Upper lobe of left lung (tissue), 4 donors: ENCODE measurements around the gene TREM2.
A peak's percentile ranks its signal among the peaks of the same experiment; 100 is the strongest.

Experiments
- CTCF ChIP-seq, 6 experiments: fragments of 450-650 bp in 4 of 6; fragments of 200-600 bp in 2 of 6; sonication (generic) in 2 of 6; IDR thresholded peaks; one replicate each; pipeline ENCODE4 v1.5.1; 2016 to 2019; ENCODE audit warnings: antibody characterized with exemption in 6 of 6
- POLR2A ChIP-seq, 4 donors: fragments of 450-650 bp; IDR thresholded peaks; one replicate each; pipeline ENCODE4 v1.5.1; 2016 to 2017; ENCODE audit warnings: antibody characterized with exemption in 4 of 4, mild to moderate bottlenecking in 2 of 4

DNA sequence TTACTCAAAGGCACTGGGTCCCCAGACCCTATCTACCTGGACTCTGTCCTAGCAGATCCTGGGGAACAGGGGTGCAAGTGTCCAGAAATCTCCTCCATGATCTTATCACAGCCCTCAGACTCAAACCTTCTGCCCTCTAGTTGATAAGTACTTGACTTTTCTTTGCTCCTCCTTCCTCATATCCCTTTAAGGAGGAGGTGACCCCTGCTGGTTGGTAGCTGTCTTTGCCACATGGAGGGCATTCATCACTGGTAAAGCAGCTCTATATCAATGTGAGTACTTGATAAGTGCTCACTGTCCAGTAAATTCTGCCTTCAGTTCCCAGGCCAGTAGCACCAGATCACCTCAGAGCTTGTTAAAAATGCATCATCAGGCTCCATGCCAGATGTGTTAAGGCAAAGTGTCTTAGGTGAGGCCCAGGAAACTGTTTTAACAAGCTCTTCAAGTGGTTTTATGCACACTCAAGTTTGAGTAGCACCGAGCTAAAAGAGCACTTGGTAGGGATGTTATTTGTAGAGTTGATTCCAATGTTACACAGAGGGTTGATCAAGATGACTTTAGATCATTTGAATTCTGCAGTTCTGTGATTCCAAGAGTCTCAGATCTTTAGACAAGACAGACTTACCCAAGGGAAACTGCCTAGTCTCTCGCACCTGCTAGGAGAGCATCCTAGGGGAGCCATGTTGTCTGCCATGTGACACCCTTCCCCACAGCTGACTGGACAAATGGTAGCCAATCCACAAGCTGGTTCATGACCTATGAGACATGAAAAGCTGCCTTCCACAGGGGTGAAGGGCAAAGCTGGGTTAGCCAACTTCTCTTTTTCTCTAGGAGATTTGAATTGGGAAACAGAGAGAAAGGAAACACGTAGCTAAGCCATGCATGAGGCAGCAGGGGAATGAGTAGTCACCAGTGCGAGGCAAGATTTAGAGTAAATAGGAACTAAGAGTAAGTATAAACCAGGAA is 19.4 kb upstream of the TREM2 start:
- TF ChIP-seq POLR2A (IDR thresholded peaks at IDR 0.05) (no peak), CTCF (IDR thresholded peaks at IDR 0.05) (peak in 5 of 6 experiments; percentile 28 to 61 (median 57))
